GM12891 (cell line): ENCODE results near the gene TWSG1.

Experiments used
- PAX5 ChIP-seq: IDR thresholded peaks from 2 replicates; pipeline ENCODE4 v1.6.1; 2011; ENCODE audit warnings: low read length, moderate library complexity, mild to moderate bottlenecking; ENCODE audit not compliant: insufficient read depth, severe bottlenecking
- POLR2A ChIP-seq: IDR thresholded peaks from 2 replicates; pipeline ENCODE4 v1.6.1; 2011; ENCODE audit warnings: low read depth, low read length, control low read depth
- TAF1 ChIP-seq: IDR thresholded peaks from 2 replicates; pipeline ENCODE4 v1.6.1; 2011; ENCODE audit warnings: low read depth, low read length, control low read depth

- TF ChIP-seq TAF1 (no peak), POLR2A (no peak), PAX5 (no peak)
Observed at GRCh38 chr18:9292047-9292446, 42.5 kb upstream of the TWSG1 start.
